Neutrophil (primary cell): ENCODE data around the gene MRPL34.

ENCODE experiments used
- H3K27ac ChIP-seq: fragments of 200-600 bp; sonication (generic); 2 replicates; pipeline ENCODE4 v1.5.1; 2016; ENCODE audit warnings: mild to moderate bottlenecking, moderate library complexity
- H3K27me3 ChIP-seq: fragments of 200-600 bp; sonication (generic); 2 replicates; pipeline ENCODE4 v1.6.0; 2016; ENCODE audit warnings: mild to moderate bottlenecking
- H3K36me3 ChIP-seq: fragments of 200-600 bp; sonication (generic); 2 replicates; pipeline ENCODE4 v1.5.1; 2017
- H3K4me1 ChIP-seq, 2 experiments: fragments of 200-600 bp in 1 of 2; sonication (generic) in 1 of 2; 1 replicate in 1 of 2; 2 replicates in 1 of 2; pipeline versions ENCODE4 v1.5.1 to v1.6.1; 2013 to 2016; ENCODE audit warnings: low read depth in 1 of 2, low read length in 1 of 2, mild to moderate bottlenecking in 1 of 2, moderate library complexity in 1 of 2; ENCODE audit not compliant: control insufficient read depth in 1 of 2, insufficient read depth in 1 of 2
- H3K4me3 ChIP-seq, 2 experiments: fragments of 200-600 bp in 1 of 2; sonication (generic) in 1 of 2; 1 replicate in 1 of 2; 2 replicates in 1 of 2; pipeline ENCODE4 v1.5.1; 2013 to 2016; ENCODE audit warnings: low read depth in 1 of 2, low read length in 1 of 2, mild to moderate bottlenecking in 1 of 2, moderate library complexity in 1 of 2
- H3K9me3 ChIP-seq: fragments of 200-600 bp; sonication (generic); 2 replicates; pipeline ENCODE4 v1.5.1; 2016
- CTCF ChIP-seq: fragments of 200-600 bp; sonication (generic); IDR thresholded peaks from 2 replicates; pipeline ENCODE4 v1.5.1; 2016; ENCODE audit warnings: antibody characterized with exemption

The MRPL34 gene

GRCh38 chr19:17296273-17296672 lies 9.4 kb upstream of the MRPL34 start:
- H3K36me3 ChIP-seq, result peaks cover 5% of the 10 kb centered on the region
- TF ChIP-seq CTCF, result no peak
- no peaks in the 10 kb centered on the region for H3K27me3 ChIP-seq
- H3K27ac ChIP-seq, result no peak overlapping the region
- peaks cover 21 to 30% of the 10 kb centered on the region in 2 experiments for H3K4me1 ChIP-seq
- no peak overlapping the region for H3K4me3 ChIP-seq
- no peaks in the 10 kb centered on the region for H3K9me3 ChIP-seq

GRCh38 chr19:17296976-17297375 lies 8.7 kb upstream of the MRPL34 start:
- TF ChIP-seq CTCF, result no peak
- H3K4me3 ChIP-seq, result no peak overlapping the region
- no peaks in the 10 kb centered on the region for H3K27me3 ChIP-seq
- peaks cover 5% of the 10 kb centered on the region for H3K36me3 ChIP-seq
- peaks cover 20 to 29% of the 10 kb centered on the region in 2 experiments for H3K4me1 ChIP-seq
- H3K9me3 ChIP-seq, result no peaks in the 10 kb centered on the region
- peak overlapping the region; percentile 16 for H3K27ac ChIP-seq

- Histone ChIP-seq H3K27me3 (no peaks in the 10 kb centered on the region), H3K4me1 (peaks cover 46 to 51% of the 10 kb centered on the region in 2 experiments), H3K9me3 (no peaks in the 10 kb centered on the region), H3K4me3 (no peak overlapping the region), H3K27ac (no peak overlapping the region), H3K36me3 (no peaks in the 10 kb centered on the region)
- TF ChIP-seq CTCF, result no peak
Observed at GRCh38 chr19:17300992-17301619, 4.6 kb upstream of the MRPL34 start.

- Histone ChIP-seq H3K4me3 (peak overlapping the region; percentile 75 to 91), H3K4me1 (peaks cover 42 to 43% of the 10 kb centered on the region in 2 experiments), H3K27me3 (no peaks in the 10 kb centered on the region), H3K27ac (peak overlapping the region; percentile 72), H3K36me3 (no peaks in the 10 kb centered on the region), H3K9me3 (no peaks in the 10 kb centered on the region)
- no peak for TF ChIP-seq CTCF
Observed at GRCh38 chr19:17302391-17303166, 3.1 kb upstream of the MRPL34 start.

GRCh38 chr19:17303167-17303939 lies 2.3 kb upstream of the MRPL34 start, which contains the start of gene ABHD8:
ABHD8 (minus strand) TSS chr19:17303425; CDS start chr19:17301616, 1,809 bp downstream.
- H3K27me3 ChIP-seq, result no peaks in the 10 kb centered on the region
- H3K27ac ChIP-seq, result peak within 1 kb of the TSS; percentile 72
- H3K4me1 ChIP-seq, result peaks cover 42 to 43% of the 10 kb centered on the region in 2 experiments
- no peaks in the 10 kb centered on the region for H3K36me3 ChIP-seq
- H3K4me3 ChIP-seq, result peak within 1 kb of the TSS; percentile 75 to 91
- H3K9me3 ChIP-seq, result no peaks in the 10 kb centered on the region
- TF ChIP-seq CTCF, result peak; percentile 96
